Measurements from ENCODE around the gene LIMS4.
"Not testable (repeated sequence)": the region's sequence is repeated elsewhere in the genome, so short reads cannot be mapped to it uniquely, and the experiment has no call there.

DNA sequence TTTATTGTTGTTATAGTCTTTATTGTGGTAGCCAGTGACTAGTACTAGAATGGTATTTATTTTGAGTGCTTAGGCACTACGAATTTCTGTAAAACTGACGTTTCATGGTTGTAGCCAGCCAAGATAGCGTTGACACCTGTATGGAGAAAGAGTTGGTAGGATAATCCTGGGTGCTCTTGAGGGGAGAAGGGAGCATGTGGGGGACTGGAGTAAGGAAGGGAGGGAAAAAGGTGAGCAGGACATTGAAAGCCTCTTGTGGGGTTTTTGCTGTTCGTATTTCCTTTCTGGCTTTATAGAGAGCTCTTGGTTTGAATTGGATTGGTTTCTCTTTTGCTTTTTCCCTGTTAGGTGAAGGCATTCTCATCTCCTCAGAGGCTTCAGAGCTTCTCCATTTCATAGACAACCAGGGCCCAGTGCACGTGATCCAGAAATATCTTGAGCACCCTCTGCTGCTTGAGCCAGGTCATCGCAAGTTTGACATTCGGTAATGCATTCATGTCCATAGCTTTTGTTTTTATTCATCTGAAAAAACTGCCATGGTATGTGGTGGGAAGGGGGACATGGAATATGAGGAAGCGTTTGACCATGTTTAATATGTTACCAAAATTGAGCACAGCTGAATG lies 27.2 kb upstream of the LIMS4 start:
- not testable (repeated sequence) for TF ChIP-seq EZH2 (IDR thresholded peaks at IDR 0.05; ENCODE audit: low read depth, unreplicated experiment); EZH2phosphoT487 (IDR thresholded peaks at IDR 0.05; ENCODE audit: unreplicated experiment); ZNF114 (CRISPR knock-in tag; IDR thresholded peaks at IDR 0.05)
- TF ChIP-seq, protein P1, sequence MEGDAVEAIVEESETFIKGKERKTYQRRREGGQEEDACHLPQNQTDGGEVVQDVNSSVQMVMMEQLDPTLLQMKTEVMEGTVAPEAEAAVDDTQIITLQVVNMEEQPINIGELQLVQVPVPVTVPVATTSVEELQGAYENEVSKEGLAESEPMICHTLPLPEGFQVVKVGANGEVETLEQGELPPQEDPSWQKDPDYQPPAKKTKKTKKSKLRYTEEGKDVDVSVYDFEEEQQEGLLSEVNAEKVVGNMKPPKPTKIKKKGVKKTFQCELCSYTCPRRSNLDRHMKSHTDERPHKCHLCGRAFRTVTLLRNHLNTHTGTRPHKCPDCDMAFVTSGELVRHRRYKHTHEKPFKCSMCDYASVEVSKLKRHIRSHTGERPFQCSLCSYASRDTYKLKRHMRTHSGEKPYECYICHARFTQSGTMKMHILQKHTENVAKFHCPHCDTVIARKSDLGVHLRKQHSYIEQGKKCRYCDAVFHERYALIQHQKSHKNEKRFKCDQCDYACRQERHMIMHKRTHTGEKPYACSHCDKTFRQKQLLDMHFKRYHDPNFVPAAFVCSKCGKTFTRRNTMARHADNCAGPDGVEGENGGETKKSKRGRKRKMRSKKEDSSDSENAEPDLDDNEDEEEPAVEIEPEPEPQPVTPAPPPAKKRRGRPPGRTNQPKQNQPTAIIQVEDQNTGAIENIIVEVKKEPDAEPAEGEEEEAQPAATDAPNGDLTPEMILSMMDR (conservative IDR thresholded peaks at IDR 0.05; ENCODE audit: low read depth in 2 of 2) = not testable (repeated sequence)
